Jurkat, Clone E6-1 (cell line): Measurements from ENCODE around the gene ZNF142.

Source experiments
- DNase-seq: peaks from one replicate; pipeline ENCODE4 v3.0.0-alpha.2; 2011; ENCODE audit warnings: low read depth, low spot score
- H3K4me3 ChIP-seq: 2 replicates; pipeline ENCODE4 v1.5.1; 2011; ENCODE audit warnings: mild to moderate bottlenecking, low read length, control low read depth, moderate library complexity

The ZNF142 gene

GRCh38 chr2:218605432-218605831 is 54.0 kb downstream of the ZNF142 start:
- no peak overlapping the region for H3K4me3 ChIP-seq
- DNase-seq: no peak
